RCC 7860 (cell line): Measurements from ENCODE around the gene FANCG.

Experiments
- DNase-seq: peaks from one replicate; pipeline ENCODE4 v3.0.0-alpha.2; 2015; ENCODE audit warnings: low spot score
- FAIRE-seq: peaks from 2 replicates; lab custom pipeline; 2012; peaks lifted over from hg19 to GRCh38; lab: Jason Lieb, UNC

The FANCG gene

DNA sequence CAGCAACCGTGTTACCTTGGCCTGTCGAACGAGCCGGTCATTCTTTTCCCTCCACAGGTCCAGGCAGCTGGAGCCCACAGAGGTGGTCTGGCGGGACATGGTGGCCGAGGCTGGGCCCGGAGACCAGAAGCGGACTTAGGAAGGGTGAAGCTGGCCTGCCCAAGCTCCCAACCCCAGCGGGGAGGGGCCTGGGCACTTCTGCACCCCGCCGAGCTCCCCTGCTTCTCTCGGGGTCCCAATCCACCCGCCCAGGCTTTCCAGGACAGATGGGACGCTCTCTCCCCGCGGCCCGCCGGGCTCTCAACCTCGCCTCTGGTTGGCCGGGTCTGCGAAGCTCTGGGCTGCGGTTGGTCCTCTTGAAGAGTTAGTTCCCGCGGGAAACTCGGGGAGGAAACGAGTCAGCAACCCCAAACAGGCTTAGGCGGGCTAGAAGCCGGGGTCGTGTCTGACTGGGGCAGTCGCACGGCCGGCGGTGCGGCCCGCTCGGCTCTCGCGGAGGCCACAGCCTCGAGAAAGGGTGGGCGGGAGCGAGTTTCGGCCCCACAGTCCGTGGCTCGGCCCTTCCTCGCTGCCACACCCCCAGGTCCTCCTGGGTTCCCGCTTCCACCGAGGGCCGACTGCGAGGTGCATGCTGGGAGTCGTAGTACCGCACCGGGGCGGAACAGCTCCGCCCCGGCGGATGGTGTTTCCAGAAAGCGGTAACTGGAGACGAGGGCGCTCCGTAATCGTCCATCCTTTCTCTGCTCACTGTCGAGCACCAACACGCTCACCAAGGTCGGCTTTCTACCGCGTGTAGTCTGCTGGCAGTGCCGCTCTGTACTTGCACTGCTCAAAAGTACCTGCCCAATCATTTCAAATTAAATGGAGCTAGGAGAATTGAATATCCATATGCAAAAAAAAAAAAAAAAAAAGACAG, at the start of gene FANCG:
Gene FANCG (minus strand): TSS at position 517 of the 916 bp plus-strand sequence. CDS start 418 bp downstream, at position 99.
- FAIRE-seq (peak; percentile 23), DNase-seq (peak; percentile 74)

DNA sequence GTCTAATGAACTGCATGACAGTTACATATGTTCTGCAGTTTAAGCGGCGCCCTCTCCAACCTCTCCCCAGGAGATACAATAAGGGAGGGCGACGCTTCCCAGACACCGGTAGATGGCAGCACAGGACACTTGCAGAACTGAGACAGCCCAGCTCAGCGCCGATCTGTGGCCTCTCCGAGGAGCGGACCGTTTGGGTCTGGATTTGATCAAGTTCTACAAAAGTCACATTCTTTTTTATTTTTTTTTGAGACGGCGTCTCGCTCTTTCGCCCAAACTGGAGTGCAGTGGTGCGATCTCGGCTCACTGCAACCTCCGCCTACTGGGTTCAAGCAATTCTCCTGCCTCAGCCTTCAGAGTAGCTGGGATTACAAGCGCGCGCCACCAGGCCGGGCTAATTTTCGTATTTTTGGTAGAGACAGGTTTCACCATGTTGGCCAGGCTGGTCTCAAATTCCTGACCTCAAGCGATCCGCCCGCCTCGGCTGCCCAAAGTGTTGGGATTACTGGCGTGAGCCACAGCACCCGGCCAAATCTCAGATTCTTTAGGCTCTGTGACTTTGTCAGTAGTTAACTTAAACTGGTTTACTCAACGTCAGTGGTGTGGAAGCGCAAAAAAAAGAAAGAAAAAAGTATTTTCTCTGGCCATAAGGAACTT, 37.3 kb upstream of the FANCG start:
- DNase-seq (peak; percentile 73), FAIRE-seq (peak; percentile 21)

DNA sequence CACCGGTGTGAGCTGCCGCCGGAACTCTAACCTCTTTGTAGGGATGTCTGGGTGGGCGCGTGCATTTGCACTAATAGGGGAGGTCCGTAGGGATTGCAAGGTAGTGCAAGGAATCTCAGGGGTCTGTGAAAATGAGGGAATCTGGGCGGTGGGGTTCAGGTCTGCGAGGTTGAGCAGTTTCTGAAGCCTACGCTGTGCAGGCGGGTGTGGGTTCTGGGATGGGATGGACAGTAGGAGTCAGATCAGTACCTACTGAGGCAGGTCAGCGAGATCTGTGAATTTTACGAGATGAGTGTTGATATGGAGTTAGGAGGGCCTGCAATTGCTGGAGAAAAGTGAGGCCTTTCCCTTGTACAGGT, 36.8 kb upstream of the FANCG start:
- DNase-seq, result no peak
- FAIRE-seq, result no peak

DNA sequence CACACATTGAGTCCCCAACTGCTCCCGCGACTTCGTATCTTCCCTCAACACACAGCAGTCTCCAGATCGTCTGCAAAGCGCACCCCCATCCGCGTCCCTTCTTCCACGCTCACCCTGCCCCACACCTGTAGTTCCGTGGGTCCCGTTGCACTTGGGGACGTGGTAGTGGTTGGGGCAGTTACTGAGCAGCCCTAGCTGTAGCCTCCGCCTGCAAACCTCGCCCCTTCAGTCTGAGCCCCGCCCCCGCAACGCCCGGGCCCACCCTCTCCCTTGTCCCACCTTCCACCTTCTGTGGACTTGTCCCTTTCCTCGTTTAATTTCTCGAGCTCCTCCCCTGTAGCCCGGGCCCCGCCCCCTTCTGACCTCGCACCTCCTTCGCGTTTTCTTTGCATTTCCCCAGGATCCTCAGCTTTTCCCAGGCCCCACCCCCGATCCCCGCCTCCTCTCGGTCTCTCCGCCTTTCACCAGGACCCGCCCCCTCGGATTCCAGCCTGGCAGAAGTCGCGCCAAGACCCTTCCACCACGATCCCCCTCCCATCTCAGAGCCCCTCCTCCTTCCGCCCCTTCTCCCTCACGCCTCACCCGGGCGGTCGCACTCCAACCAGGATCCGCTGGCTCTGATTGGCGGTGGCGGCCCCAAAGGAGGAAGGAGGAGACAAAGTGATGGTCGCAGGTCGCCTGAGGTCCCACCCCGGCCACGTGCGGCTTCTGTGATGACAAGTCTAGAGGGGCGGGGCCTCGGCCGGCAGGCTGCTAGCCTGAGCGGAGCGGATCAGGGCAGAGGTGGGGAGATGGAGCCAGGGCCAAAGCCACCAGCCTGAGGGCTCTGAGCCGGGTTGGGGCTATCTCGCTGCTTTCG, 36.2 kb upstream of the FANCG start, which contains the start of gene ATOSB:
Gene ATOSB (minus strand): TSS at position 183 of the 859 bp plus-strand sequence. CDS start 7,588 bp downstream, outside the sequence.
- FAIRE-seq (peak; percentile 70), DNase-seq (peak; percentile 81)

DNA sequence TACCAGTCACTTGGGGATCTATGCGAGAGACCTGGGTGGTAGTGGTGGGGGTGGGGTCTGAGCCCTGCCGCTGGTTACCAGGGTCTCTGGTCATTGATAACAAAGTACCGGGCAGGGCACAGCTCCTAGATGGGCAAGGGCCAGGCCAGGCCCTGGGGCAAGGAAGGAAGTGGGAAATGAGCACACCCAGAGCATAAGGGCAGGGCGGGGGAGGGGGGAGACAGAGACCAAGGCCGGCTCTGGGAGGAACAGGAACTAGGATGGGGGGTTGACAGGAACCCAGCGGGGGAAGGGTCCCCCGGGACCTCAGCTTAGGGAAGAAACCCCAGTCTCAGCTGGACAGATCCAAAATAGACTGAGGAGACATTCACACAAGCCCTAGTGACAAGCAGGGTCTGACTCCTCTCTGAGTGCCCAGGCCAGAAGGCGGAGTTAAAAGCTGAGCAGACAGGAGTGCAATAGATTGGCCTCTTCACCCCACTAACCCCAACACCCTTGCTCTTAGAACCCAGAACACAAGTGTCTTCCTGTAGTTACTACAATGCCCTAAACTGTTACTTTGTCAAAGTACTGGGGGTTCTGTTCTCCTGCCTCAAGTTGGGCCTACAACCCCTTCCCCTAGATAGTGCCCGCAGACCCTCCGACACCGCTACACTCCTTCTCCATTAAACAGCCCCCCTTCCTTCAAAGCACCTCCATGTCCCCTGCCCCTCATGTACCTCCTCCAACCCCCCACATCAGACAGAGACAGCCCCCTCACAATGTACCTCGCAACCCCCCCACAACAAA, 35.3 kb upstream of the FANCG start:
- FAIRE-seq (no peak), DNase-seq (peak; percentile 10)

- DNase-seq (peak; percentile 54), FAIRE-seq (no peak)
These were observed 34.5 kb upstream of the FANCG start for GRCh38 chr9:35114113-35114839.

GRCh38 chr9:35112257-35113020, 32.7 kb upstream of the FANCG start:
- no peak for FAIRE-seq

DNA sequence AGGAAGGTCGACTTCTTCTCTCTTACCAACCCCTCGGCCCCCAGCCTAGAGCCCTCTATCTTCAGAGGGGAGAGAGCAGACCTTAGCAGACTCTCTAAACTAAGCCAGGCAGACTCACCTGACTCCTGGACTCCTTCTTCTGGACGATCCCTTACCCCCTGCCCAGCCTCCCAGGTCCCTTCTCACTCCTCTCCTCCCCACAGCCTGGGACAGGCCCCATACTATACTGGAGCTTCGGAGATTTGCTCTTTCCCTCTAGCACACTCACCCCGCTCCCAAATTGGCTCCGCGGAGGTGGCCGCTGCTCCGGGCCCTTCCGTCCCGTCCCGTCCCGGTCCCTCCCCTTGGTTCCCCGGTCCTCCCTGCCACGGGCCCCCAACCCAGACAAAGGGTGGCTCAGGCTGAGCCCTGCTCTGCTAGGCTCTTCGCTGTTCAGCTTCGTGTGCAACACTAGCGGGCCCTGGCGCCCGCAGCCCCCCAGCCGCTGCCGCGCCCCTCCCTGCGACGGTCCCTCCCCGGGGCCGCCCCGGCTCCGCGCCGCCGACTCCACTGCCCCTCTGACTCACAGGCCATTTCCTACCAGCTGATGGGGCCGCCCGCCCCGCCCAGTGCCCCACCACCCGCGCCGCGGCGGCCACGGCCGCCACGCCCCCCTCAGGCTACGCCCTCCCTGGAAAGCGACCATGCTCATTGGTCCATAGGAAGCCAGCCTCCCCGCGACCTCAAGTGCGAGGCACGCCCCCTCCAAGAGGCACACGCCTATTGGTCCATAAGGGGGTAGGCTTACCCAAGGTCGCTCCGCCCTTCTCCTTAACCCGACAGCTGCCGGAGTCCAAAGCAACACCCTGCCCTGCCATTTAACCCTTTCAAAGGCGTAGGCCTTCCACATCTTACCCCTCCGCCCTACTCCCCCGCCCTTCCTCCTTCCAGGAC, 31.5 kb upstream of the FANCG start:
- FAIRE-seq, result no peak
- DNase-seq, result peak; percentile 92

More at GRCh38 chr9:35112257-35113020, 32.7 kb upstream of the FANCG start:
- no peak for DNase-seq

GRCh38 chr9:35110327-35110761, 30.6 kb upstream of the FANCG start:
- FAIRE-seq (no peak), DNase-seq (peak; percentile 44)

DNA sequence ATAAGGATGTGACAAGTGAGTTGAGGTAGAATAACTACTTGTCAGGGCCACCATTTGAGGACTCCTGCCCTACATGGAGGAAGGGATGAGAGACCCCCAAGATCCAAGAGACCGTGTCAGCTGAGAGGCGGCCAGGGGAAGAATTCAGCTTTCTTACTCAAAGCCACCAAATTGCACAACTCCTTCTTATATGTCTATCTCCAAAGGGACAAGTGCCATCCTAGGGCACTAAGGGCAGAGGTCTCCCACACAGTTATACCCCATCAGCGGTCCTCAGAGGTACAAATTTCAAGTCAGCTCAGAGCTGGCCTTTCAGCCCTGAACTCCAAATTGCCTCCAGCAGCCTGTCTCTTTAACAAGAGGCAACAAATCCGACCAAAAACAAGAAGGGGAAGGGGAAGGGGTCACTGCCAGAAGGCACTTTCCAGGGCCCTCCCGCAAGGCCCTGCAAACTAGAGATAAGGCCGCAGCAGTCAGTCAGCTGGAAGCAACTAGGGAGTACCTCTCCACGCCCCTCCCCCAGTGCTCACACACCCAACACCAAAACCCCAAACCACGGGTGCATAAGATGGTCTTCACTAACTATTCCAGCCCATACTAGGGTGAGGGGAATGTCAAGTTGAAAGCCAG, 29.3 kb upstream of the FANCG start:
- no peak for DNase-seq
- no peak for FAIRE-seq

GRCh38 chr9:35108461-35108860, 28.7 kb upstream of the FANCG start:
- FAIRE-seq (no peak), DNase-seq (no peak)

- FAIRE-seq (no peak), DNase-seq (no peak)
These were observed 27.9 kb upstream of the FANCG start for GRCh38 chr9:35107297-35108290.

DNA sequence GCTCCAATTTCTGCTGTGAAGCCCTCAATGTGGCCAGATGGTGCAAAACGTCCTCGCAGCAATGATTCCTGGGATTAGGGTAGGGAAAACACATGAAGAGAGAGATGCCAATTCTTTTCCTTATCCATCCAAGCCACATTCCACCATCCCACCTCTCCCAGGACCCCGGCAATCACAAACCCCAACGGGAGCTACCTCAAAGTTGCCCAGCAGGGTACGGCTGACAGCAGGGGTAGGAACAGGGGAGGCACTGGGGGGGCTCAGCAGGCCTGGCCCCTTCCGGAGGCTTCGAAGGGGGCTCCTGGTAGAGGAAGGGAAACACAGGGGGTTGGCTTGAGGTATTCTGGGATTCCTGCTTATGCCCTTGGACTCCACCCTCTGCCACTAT, 26.6 kb upstream of the FANCG start:
- DNase-seq, result no peak
- no peak for FAIRE-seq

- FAIRE-seq, result no peak
- no peak for DNase-seq
These were observed 26.0 kb upstream of the FANCG start for GRCh38 chr9:35105571-35106342.

DNA sequence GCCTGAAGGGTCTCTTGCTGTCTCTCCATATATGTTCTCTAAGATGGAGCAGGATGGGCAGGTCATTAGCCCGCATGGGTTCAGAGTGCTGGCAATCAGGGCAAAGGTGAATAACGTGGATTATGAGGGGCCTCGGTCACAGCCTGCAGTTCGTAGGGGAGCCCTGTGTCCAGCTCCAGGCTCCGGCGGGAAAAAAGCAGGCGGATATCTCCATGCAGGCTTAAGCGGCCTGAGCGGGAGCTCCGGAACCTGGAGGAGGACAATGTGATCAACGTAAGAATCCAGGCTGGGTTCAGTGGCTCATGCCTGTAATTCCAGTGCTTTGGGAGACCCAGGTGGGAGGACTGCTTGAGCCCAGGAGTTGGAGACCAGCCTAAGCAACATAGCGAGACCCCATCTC, 25.4 kb upstream of the FANCG start:
- FAIRE-seq, result no peak
- no peak for DNase-seq
